BE2C (cell line): Measurements from ENCODE around the gene DROSHA.

ENCODE experiments used
- DNase-seq: peaks from one replicate; pipeline ENCODE4 v3.0.0-alpha.2; 2020
- H3K27me3 ChIP-seq: fragments of 250-450 bp; sonication (Bioruptor Pico); 2 replicates; pipeline ENCODE4 v1.5.1; 2020; ENCODE audit warnings: mild to moderate bottlenecking
- H3K36me3 ChIP-seq: fragments of 250-450 bp; sonication (Bioruptor Pico); 2 replicates; pipeline ENCODE4 v1.5.1; 2020; ENCODE audit warnings: mild to moderate bottlenecking
- H3K4me1 ChIP-seq: fragments of 250-450 bp; sonication (Bioruptor Pico); 2 replicates; pipeline ENCODE4 v1.5.1; 2020
- H3K4me3 ChIP-seq: 2 replicates; pipeline ENCODE4 v1.5.1; 2011; ENCODE audit warnings: low read depth, low read length
- H3K9me3 ChIP-seq: fragments of 250-450 bp; sonication (Bioruptor Pico); 2 replicates; pipeline ENCODE4 v1.5.1; 2020
- TF ChIP-seq, protein P1 (sequence below): IDR thresholded peaks from 2 replicates; pipeline ENCODE4 v1.5.1; 2012; ENCODE audit warnings: mild to moderate bottlenecking, low read depth, low read length

The DROSHA gene

DNA sequence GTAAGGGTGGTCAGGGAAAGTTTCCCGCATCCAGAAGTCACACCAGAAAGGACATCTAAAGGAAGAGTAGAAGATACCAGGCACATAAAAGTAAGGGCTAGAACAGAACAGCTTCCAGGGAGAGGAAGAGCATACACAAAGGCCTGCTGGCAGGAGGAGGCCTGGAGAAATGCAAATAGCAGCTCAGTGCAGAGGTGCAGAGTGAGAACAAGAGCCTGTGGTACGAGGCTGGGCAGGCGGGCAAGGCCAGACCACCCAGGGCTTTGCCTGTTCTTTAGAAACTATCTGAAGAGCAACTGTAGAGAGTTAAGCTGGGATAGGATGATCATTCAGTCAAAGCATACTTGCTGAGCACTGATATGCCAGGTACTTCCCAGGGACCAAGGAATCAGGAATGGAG is 115.3 kb downstream of the DROSHA start:
- H3K27me3 ChIP-seq, result no peaks in the 10 kb centered on the region
- no peaks in the 10 kb centered on the region for H3K9me3 ChIP-seq
- no peak for DNase-seq
- no peak overlapping the region for H3K4me3 ChIP-seq
- no peaks in the 10 kb centered on the region for H3K4me1 ChIP-seq
- peaks cover 63% of the 10 kb centered on the region for H3K36me3 ChIP-seq
- TF ChIP-seq, protein P1, sequence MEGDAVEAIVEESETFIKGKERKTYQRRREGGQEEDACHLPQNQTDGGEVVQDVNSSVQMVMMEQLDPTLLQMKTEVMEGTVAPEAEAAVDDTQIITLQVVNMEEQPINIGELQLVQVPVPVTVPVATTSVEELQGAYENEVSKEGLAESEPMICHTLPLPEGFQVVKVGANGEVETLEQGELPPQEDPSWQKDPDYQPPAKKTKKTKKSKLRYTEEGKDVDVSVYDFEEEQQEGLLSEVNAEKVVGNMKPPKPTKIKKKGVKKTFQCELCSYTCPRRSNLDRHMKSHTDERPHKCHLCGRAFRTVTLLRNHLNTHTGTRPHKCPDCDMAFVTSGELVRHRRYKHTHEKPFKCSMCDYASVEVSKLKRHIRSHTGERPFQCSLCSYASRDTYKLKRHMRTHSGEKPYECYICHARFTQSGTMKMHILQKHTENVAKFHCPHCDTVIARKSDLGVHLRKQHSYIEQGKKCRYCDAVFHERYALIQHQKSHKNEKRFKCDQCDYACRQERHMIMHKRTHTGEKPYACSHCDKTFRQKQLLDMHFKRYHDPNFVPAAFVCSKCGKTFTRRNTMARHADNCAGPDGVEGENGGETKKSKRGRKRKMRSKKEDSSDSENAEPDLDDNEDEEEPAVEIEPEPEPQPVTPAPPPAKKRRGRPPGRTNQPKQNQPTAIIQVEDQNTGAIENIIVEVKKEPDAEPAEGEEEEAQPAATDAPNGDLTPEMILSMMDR, result no peak

DNA sequence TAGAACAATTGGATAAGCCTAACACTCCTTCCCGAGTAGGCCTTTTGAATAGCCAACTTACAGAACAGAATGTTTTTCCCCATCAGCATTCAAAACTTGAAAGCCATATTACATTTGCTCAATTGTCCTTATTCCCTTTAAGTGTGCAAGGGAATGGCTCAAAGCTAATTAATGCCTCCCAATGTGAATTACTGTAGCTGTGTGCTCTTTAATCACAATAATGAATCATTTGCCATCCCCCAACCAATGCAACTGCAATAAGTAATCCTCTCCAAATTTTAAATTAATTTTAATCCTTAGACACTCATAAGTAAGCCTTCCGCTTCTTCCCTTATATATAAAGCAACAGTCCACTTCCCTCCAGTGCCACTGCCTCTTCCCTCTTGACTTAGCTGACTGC is 115.9 kb downstream of the DROSHA start:
- Histone ChIP-seq H3K9me3 (no peaks in the 10 kb centered on the region), H3K4me3 (no peak overlapping the region), H3K27me3 (no peaks in the 10 kb centered on the region), H3K36me3 (peaks cover 58% of the 10 kb centered on the region), H3K4me1 (no peaks in the 10 kb centered on the region)
- TF ChIP-seq, protein P1, result no peak
- DNase-seq, result no peak

DNA sequence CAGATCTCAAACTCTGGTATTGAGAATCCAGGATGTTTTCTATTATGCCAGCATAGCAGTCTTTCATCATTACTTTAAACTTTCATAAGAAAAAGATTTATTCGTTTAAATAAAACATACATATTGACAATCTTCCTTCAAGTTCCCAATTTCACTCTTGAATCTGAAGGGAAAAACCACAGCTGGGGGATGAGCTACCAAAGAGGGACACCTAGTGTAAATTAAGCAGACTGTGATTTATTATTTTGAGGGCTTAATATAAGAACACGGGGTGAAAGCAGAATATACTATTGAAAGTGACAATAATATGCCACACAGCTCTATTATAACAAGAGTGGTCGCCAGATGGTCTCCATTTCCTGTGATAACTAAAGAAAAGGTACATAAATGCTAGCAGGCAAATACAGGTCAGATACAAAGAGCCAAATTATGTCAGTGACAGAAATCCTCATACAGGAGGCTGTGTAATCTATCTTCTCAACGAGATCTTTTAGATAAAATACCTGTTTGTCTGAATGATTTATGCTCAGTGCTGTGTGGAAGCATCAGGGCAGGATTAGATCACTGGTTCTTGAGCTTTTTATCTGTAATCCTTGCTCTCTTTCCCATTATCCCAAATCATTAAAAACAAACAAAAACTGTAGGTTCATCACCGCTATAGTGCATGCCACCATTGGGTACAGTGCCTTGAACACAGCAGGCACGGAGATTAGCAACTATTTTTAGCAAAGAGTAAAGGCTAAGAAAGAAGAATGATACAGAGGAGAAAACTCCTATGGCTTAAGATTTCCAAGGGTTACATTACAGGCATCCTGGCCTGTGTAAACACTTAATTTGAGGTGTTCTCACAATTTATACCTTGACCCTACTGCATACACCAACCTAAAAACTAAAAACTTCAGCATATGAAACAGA is 116.6 kb downstream of the DROSHA start:
- DNase-seq, result no peak
- TF ChIP-seq, protein P1, result peak; percentile 32
- H3K36me3 ChIP-seq, result peaks cover 59% of the 10 kb centered on the region
- no peaks in the 10 kb centered on the region for H3K27me3 ChIP-seq
- no peak overlapping the region for H3K4me3 ChIP-seq
- H3K9me3 ChIP-seq, result no peaks in the 10 kb centered on the region
- H3K4me1 ChIP-seq, result no peaks in the 10 kb centered on the region

DNA sequence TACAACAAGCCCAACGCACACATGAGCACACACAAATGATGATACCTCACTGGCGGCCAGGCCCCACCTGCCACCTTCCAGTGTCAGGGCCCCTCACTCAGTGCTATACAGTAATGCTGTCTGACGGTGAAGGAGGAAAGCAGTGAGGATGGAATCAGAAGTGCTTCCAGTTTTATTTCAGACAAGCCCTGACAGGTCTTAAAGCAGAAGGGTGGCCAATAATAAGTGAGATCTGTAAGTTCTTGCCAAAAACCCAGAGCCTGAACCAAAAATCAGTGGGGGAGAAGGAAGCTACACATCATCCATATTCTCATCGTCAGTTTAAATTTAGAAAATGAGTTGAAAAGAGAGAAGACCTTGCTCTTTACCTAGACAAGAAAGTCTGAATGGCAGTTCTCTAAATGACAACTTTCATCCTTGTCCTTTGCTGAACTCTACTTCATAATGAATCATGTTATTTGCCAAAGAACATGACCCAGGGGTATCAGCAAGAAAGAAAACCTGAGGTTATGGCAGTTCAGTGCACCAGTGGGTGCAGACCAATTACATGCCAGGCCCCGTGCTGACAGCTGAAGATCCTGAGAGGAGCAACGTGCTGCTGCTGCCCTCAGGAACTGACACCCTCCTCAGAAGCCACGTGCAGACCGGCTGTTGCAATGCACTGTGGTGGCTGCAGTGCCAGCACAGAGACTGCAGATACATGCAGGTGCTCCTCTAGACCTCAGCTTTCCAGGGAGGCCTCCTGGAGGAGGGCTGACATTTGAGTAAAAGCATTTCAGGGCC is 118.7 kb downstream of the DROSHA start:
- Histone ChIP-seq H3K9me3 (no peaks in the 10 kb centered on the region), H3K4me1 (no peaks in the 10 kb centered on the region), H3K4me3 (no peak overlapping the region), H3K27me3 (no peaks in the 10 kb centered on the region), H3K36me3 (peaks cover 58% of the 10 kb centered on the region)
- TF ChIP-seq, protein P1, result no peak
- DNase-seq, result no peak

DNA sequence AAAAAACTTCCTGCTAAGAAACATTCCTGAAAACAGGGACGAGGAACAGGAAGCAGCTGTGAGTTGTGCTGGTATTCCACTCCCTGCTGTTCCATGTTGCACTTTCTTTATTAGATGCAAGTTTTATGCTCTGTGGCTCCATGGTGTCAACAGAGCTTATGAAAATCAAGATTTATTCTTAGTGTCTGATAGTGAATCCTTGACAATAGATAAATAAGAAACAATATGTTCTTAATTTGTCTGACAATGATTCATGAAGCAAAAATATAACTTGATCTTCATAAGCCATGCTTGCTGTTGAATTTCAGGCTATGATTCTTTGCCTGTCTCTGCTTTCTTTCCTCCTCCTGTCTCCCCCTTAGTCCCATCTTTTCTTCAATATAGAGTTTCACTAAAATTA is 119.6 kb downstream of the DROSHA start:
- TF ChIP-seq, protein P1, result no peak
- Histone ChIP-seq H3K4me3 (no peak overlapping the region), H3K27me3 (no peaks in the 10 kb centered on the region), H3K36me3 (peaks cover 51% of the 10 kb centered on the region), H3K4me1 (no peaks in the 10 kb centered on the region), H3K9me3 (no peaks in the 10 kb centered on the region)
- no peak for DNase-seq
